Keratinocyte (primary cell): ENCODE measurements around the gene AXIN1. TPM values are rescaled to one million over a fixed set of nuclear protein-coding genes. Genes with fewer than 3 reads are reported as not detected.

Source experiments
- DNase-seq: peaks from one replicate; pipeline ENCODE4 v3.0.0-alpha.2; 2011; ENCODE audit warnings: low read depth, missing footprints, low spot score
- FAIRE-seq: peaks from 2 replicates; lab custom pipeline; 2011; peaks lifted over from hg19 to GRCh38; lab: Jason Lieb, UNC
- H2AFZ ChIP-seq: 2 replicates; pipeline ENCODE4 v1.6.0; 2012; ENCODE audit warnings: low read length, control low read depth, inconsistent platforms; ENCODE audit not compliant: control insufficient read depth
- H3K27ac ChIP-seq: 2 replicates; pipeline ENCODE4 v1.5.1; 2011; ENCODE audit warnings: low read length; ENCODE audit not compliant: control insufficient read depth, insufficient read depth
- H3K27me3 ChIP-seq: 3 replicates; pipeline ENCODE4 v1.6.0; 2011; ENCODE audit warnings: low read length; ENCODE audit not compliant: control insufficient read depth, insufficient read depth; ENCODE audit errors: extremely low read depth
- H3K36me3 ChIP-seq, 2 experiments: 2 replicates in 1 of 2; 3 replicates in 1 of 2; pipeline ENCODE4 v1.5.1; 2011; ENCODE audit warnings: low read length in 2 of 2, mild to moderate bottlenecking in 1 of 2; ENCODE audit not compliant: control insufficient read depth in 2 of 2, insufficient read depth in 2 of 2; ENCODE audit errors: extremely low read depth in 1 of 2
- H3K4me1 ChIP-seq: 3 replicates; pipeline ENCODE4 v1.5.1; 2011; ENCODE audit warnings: low read length; ENCODE audit not compliant: control insufficient read depth, insufficient read depth; ENCODE audit errors: extremely low read depth
- H3K4me2 ChIP-seq: 3 replicates; pipeline ENCODE4 v1.6.0; 2011; ENCODE audit warnings: low read depth, low read length; ENCODE audit not compliant: control insufficient read depth, insufficient read depth; ENCODE audit errors: extremely low read depth
- H3K4me3 ChIP-seq, 3 experiments: fragments of 200-600 bp in 1 of 3; sonication (generic) in 1 of 3; 2 replicates in 2 of 3; 3 replicates in 1 of 3; pipeline ENCODE4 v1.5.1; 2011 to 2016; ENCODE audit warnings: low read length in 3 of 3, mild to moderate bottlenecking in 3 of 3, control low read depth in 2 of 3, inconsistent platforms in 1 of 3, low read depth in 1 of 3, mixed read lengths in 1 of 3, mixed run types in 1 of 3, moderate library complexity in 1 of 3; ENCODE audit not compliant: control insufficient read depth in 2 of 3, insufficient read depth in 2 of 3; ENCODE audit errors: extremely low read depth in 1 of 3
- H3K79me2 ChIP-seq: 2 replicates; pipeline ENCODE4 v1.6.0; 2012; ENCODE audit warnings: low read length; ENCODE audit not compliant: control insufficient read depth, insufficient read depth
- H3K9ac ChIP-seq: 3 replicates; pipeline ENCODE4 v1.6.0; 2011; ENCODE audit warnings: low read length; ENCODE audit not compliant: control insufficient read depth, insufficient read depth; ENCODE audit errors: extremely low read depth
- H3K9me1 ChIP-seq: 3 replicates; pipeline ENCODE4 v1.6.0; 2011; ENCODE audit warnings: low read length; ENCODE audit not compliant: control insufficient read depth, insufficient read depth; ENCODE audit errors: extremely low read depth
- H3K9me3 ChIP-seq: 2 replicates; pipeline ENCODE4 v1.5.1; 2012; ENCODE audit warnings: low read depth, low read length; ENCODE audit not compliant: control insufficient read depth
- H4K20me1 ChIP-seq: 3 replicates; pipeline ENCODE4 v1.6.0; 2011; ENCODE audit warnings: low read length; ENCODE audit not compliant: control insufficient read depth, insufficient read depth; ENCODE audit errors: extremely low read depth
- CTCF ChIP-seq, 3 experiments: IDR thresholded peaks in 1 of 3; conservative IDR thresholded peaks in 1 of 3; optimal IDR thresholded peaks in 1 of 3; 2 replicates in 2 of 3; 3 replicates in 1 of 3; pipeline versions ENCODE3 to v1.5.1; 2011; ENCODE audit warnings: low read length in 3 of 3, mild to moderate bottlenecking in 3 of 3, moderate library complexity in 2 of 3, control low read depth in 1 of 3, inconsistent platforms in 1 of 3; ENCODE audit not compliant: insufficient read depth in 2 of 3; ENCODE audit errors: extremely low read depth in 1 of 3
- EZH2 ChIP-seq: IDR thresholded peaks from one replicate; pipeline ENCODE4 v1.6.1; 2012; ENCODE audit warnings: inconsistent platforms, mild to moderate bottlenecking, low read length, moderate library complexity
- dilution Hi-C: fragments of 300-500 bp; cut with MboI; formaldehyde crosslinking; loops from one replicate; pipeline ENCODE4 v1.7.0; 2020; ENCODE audit warnings: low sequenced_read_pairs; ENCODE audit not compliant: extremely low pct_ligation_motif_present
- polyA plus RNA-seq, 5 experiments: library from polyadenylated mRNA; depleted of rRNA in 3 of 5; stranded (reverse) in 3 of 5; stranded (forward) in 1 of 5; unstranded in 1 of 5; fragments of >200 nt; gene quantifications; 1 replicate in 1 of 5; 2 replicates in 3 of 5; 3 replicates in 1 of 5; pipeline versions ENCODE4 v1.2.1 to v1.2.3, GENCODE V29; 2011 to 2012; ENCODE audit warnings: missing spikeins in 2 of 5, low read depth in 1 of 5, low replicate concordance in 1 of 5

AXIN1 gene
- polyA plus RNA-seq, 1 donor (not counting 4 experiments of a cell fraction or from before 2014, with no cell fraction given) = 8.8 TPM

- DNase-seq = no peak
- Histone ChIP-seq H3K4me3 (no peak overlapping the region), H3K9me3 (peaks cover 5% of the 10 kb centered on the region), H3K9ac (no peak overlapping the region), H4K20me1 (no peaks in the 10 kb centered on the region), H3K36me3 (peaks cover 2 to 7% of the 10 kb centered on the region in 2 experiments), H3K9me1 (no peaks in the 10 kb centered on the region), H3K27me3 (no peaks in the 10 kb centered on the region), H3K4me2 (no peak overlapping the region), H3K27ac (no peak overlapping the region), H3K4me1 (peaks cover 7% of the 10 kb centered on the region), H2AFZ (no peak overlapping the region), H3K79me2 (no peaks in the 10 kb centered on the region)
- dilution Hi-C loops = no loop called here
- FAIRE-seq = no peak
- TF ChIP-seq EZH2 = no peak
- TF ChIP-seq CTCF (optimal IDR thresholded peaks at IDR 0.05 in 1 of 3, IDR thresholded peaks at IDR 0.05 in 1 of 3, conservative IDR thresholded peaks at IDR 0.05 in 1 of 3; ENCODE audit: extremely low read depth in 1 of 3, insufficient read depth in 2 of 3, low read length in 3 of 3) = no peak
Observed at GRCh38 chr16:396199-396598, 43.7 kb upstream of the AXIN1 start.

- Histone ChIP-seq H2AFZ (no peak overlapping the region), H3K9me1 (no peaks in the 10 kb centered on the region), H3K9me3 (peaks cover 5% of the 10 kb centered on the region), H3K27ac (no peak overlapping the region), H3K4me1 (no peaks in the 10 kb centered on the region), H3K4me2 (no peak overlapping the region), H3K4me3 (no peak overlapping the region), H4K20me1 (no peaks in the 10 kb centered on the region), H3K27me3 (no peaks in the 10 kb centered on the region), H3K36me3 (no peaks in the 10 kb centered on the region), H3K9ac (no peak overlapping the region), H3K79me2 (no peaks in the 10 kb centered on the region)
- TF ChIP-seq EZH2 (no peak), CTCF (optimal IDR thresholded peaks at IDR 0.05 in 1 of 3, IDR thresholded peaks at IDR 0.05 in 1 of 3, conservative IDR thresholded peaks at IDR 0.05 in 1 of 3; ENCODE audit: extremely low read depth in 1 of 3, insufficient read depth in 2 of 3, low read length in 3 of 3) (no peak)
- no peak for DNase-seq
- dilution Hi-C loops = no loop called here
- no peak for FAIRE-seq
Observed at GRCh38 chr16:392450-393030, 40.0 kb upstream of the AXIN1 start.
